ENCODE data around the gene DCAF8. TPM values are rescaled to one million over a fixed set of nuclear protein-coding genes. Genes with fewer than 3 reads are reported as not detected.

The DCAF8 gene
- total and polyA plus RNA-seq, 2 donors (not counting 3 experiments of a cell fraction or from before 2014, with no cell fraction given), result 85.5 to 106 TPM

DNA sequence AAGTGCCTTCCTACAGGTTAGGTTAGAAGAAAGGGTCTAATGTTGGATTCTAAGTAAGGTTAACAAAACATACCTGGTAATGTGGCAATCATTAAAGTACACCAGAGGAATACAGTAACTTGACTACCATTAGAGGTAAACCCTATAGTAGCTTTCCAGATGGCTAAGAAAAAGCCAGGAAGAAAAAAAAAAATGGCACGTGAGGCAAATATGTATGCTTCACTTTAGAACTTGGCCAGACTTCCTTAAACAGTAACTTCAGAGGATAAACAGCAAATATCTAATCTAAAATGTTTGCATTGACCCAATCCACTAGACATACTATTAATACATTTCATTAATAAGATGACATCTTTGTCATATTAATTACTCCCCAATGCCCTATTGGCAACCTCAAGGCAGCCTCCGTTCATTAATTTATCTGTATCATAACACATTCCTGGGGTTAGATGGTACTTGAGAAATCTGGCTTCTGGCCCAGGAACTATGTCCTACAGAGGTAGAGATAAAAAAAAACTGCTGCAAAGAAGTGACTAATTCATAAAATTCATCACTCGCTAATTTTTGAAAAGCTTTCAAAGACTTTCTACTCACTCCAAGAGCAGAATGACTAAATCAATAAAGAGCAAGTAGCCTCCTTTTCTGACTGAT lies 5.8 kb downstream of the DCAF8 start:
- ChIA-PET CTCF (interaction anchor here (1.1 to 3.1 kb wide), 6 partner anchors 15 to 155 kb away, joined by 3 to 17 read pairs (median 4); no protein-coding TSS in a partner anchor), POLR2A (interaction anchor here (0.6 kb wide), 2 partner anchors 8 to 29 kb away, joined by 3 to 4 read pairs; no protein-coding TSS in a partner anchor)
- no peak overlapping the region for H3K9ac ChIP-seq (replicated peaks; ENCODE audit: extremely low read depth, insufficient read depth, low read length)
- H3K79me2 ChIP-seq (ENCODE audit: control insufficient read depth, insufficient read depth, low read length), result peaks cover 29% of the 10 kb centered on the region
- no peak overlapping the region for H3K4me3 ChIP-seq (replicated peaks in 1 of 3; ENCODE audit: insufficient read depth in 1 of 3, low read depth in 1 of 3, low read length in 3 of 3)
- DNase-seq (ENCODE audit: low read depth, low spot score) (peak; percentile 77), FAIRE-seq (no peak)
- H4K20me1 ChIP-seq (replicated peaks; ENCODE audit: control insufficient read depth, extremely low read depth, insufficient read depth, low read length), result peaks cover 2% of the 10 kb centered on the region
- H3K4me2 ChIP-seq (ENCODE audit: insufficient read depth, low read length), result no peak overlapping the region
- intact Hi-C loops (cut with micrococcal nuclease), result no loop called here
- dilution Hi-C loops (cut with MboI; ENCODE audit: extremely low pct_ligation_motif_present, low sequenced_read_pairs), result no loop called here
- no TSS peak for BruUV-seq (replicated peaks)
- no peaks in the 10 kb centered on the region for H3K9me1 ChIP-seq (replicated peaks; ENCODE audit: control insufficient read depth, extremely low read depth, insufficient read depth, low read length)
- H3K4me1 ChIP-seq (ENCODE audit: control insufficient read depth, extremely low read depth, insufficient read depth, low read length), result peaks cover 11% of the 10 kb centered on the region
- no peaks in the 10 kb centered on the region for H3K9me3 ChIP-seq (replicated peaks; ENCODE audit: control insufficient read depth, insufficient read depth, low read length)
- H3K27me3 ChIP-seq (ENCODE audit: control insufficient read depth in 2 of 2, insufficient read depth in 2 of 2, low read length in 2 of 2), result no peaks in the 10 kb centered on the region
- TF ChIP-seq POLR2A (IDR thresholded peaks at IDR 0.05; ENCODE audit: low read depth, low read length), result no peak
- TF ChIP-seq GATA2 (IDR thresholded peaks at IDR 0.05; ENCODE audit: insufficient read depth, insufficient read length, low read depth, low read length), result no peak
- TF ChIP-seq POLR2AphosphoS5 (IDR thresholded peaks at IDR 0.05; ENCODE audit: insufficient read depth, low read depth, low read length), result no peak
- TF ChIP-seq EZH2 (IDR thresholded peaks at IDR 0.05; ENCODE audit: borderline replicate concordance, low read depth, low read length, severe bottlenecking), result no peak
- TF ChIP-seq MYC (IDR thresholded peaks at IDR 0.05; ENCODE audit: low read depth, low read length), result no peak
- TF ChIP-seq, protein P1, sequence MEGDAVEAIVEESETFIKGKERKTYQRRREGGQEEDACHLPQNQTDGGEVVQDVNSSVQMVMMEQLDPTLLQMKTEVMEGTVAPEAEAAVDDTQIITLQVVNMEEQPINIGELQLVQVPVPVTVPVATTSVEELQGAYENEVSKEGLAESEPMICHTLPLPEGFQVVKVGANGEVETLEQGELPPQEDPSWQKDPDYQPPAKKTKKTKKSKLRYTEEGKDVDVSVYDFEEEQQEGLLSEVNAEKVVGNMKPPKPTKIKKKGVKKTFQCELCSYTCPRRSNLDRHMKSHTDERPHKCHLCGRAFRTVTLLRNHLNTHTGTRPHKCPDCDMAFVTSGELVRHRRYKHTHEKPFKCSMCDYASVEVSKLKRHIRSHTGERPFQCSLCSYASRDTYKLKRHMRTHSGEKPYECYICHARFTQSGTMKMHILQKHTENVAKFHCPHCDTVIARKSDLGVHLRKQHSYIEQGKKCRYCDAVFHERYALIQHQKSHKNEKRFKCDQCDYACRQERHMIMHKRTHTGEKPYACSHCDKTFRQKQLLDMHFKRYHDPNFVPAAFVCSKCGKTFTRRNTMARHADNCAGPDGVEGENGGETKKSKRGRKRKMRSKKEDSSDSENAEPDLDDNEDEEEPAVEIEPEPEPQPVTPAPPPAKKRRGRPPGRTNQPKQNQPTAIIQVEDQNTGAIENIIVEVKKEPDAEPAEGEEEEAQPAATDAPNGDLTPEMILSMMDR (IDR thresholded peaks at IDR 0.05; ENCODE audit: extremely low read depth in 1 of 2, insufficient read depth in 1 of 2, low read depth in 1 of 2, low read length in 2 of 2), result no peak
- no peak overlapping the region for H3K27ac ChIP-seq (ENCODE audit: insufficient read depth, low read depth, low read length)
- peaks cover 0 to 2% of the 10 kb centered on the region in 2 experiments for H3K36me3 ChIP-seq (ENCODE audit: control insufficient read depth in 2 of 2, extremely low read depth in 1 of 2, insufficient read depth in 2 of 2, low read length in 2 of 2)
- H2AFZ ChIP-seq (ENCODE audit: low read depth, low read length), result no peak overlapping the region

Data from endothelial cell of umbilical vein (primary cell).